Activated CD4-positive, alpha-beta T cell treated with anti-CD3 and anti-CD28 coated beads, Interleukin-2, amount 10 ng/mL, durations not matched to agents 24 days and 14 days (primary cell): Measurements from ENCODE around the gene CNMD. TPM values are rescaled to one million over a fixed set of nuclear protein-coding genes. Genes with fewer than 3 reads are reported as not detected.

ENCODE experiments used
- DNase-seq: peaks from one replicate; pipeline ENCODE4 v3.0.0; 2022
- H3K27ac Mint-ChIP-seq: one replicate; pipeline ENCODE4 v1.8.0; 2022; ENCODE audit warnings: mild to moderate bottlenecking, mixed read lengths
- H3K27me3 Mint-ChIP-seq: one replicate; pipeline ENCODE4 v1.8.0; 2022; ENCODE audit warnings: mixed read lengths
- H3K36me3 Mint-ChIP-seq: one replicate; pipeline ENCODE4 v1.8.0; 2022; ENCODE audit warnings: low read depth, mild to moderate bottlenecking, mixed read lengths
- H3K4me1 Mint-ChIP-seq: one replicate; pipeline ENCODE4 v1.8.0; 2021; ENCODE audit warnings: mixed read lengths
- H3K4me3 Mint-ChIP-seq: one replicate; pipeline ENCODE4 v1.8.0; 2022; ENCODE audit warnings: mild to moderate bottlenecking, moderate library complexity, mixed read lengths
- H3K9me3 Mint-ChIP-seq: one replicate; pipeline ENCODE4 v1.8.0; 2021; ENCODE audit warnings: mixed read lengths
- intact Hi-C: fragments of 100-400 bp; cut with micrococcal nuclease; formaldehyde crosslinking; loops from one replicate; pipeline ENCODE4 v1.15.1; 2023
- total RNA-seq: library from RNA; stranded (reverse); gene quantifications from 2 replicates; pipeline ENCODE4 v1.2.3, GENCODE V29; 2022

CNMD gene
- total RNA-seq, result not detected in 2 replicates

GRCh38 chr13:52739468-52740071 lies at the start of gene CNMD:
Gene CNMD (minus strand): TSS chr13:52739820. CDS start chr13:52739701, 119 bp downstream.
- peaks cover 2% of the 10 kb centered on the region for H3K4me1 Mint-ChIP-seq
- intact Hi-C loops, result loop anchor here (5.0 kb wide), 1 partner anchor 113 kb away; no protein-coding TSS in a partner anchor
- peaks cover 48% of the 10 kb centered on the region for H3K27me3 Mint-ChIP-seq

GRCh38 chr13:52788011-52788410 lies 48.4 kb upstream of the CNMD start:
- DNase-seq, result no peak
- Mint-ChIP-seq H3K27ac (no peak overlapping the region), H3K36me3 (no peaks in the 10 kb centered on the region), H3K27me3 (peaks cover 4% of the 10 kb centered on the region), H3K4me1 (no peaks in the 10 kb centered on the region), H3K4me3 (no peak overlapping the region), H3K9me3 (no peaks in the 10 kb centered on the region)
- intact Hi-C loops, result no loop called here

More at GRCh38 chr13:52739468-52740071, at the start of gene CNMD:
- no peaks in the 10 kb centered on the region for H3K36me3 Mint-ChIP-seq
- no peaks in the 10 kb centered on the region for H3K9me3 Mint-ChIP-seq
- H3K4me3 Mint-ChIP-seq, result peak within 1 kb of the TSS; percentile 64
- DNase-seq, result no peak
- H3K27ac Mint-ChIP-seq, result no peak within 1 kb of the TSS

GRCh38 chr13:52787235-52787634 lies 47.6 kb upstream of the CNMD start:
- no peak overlapping the region for H3K27ac Mint-ChIP-seq
- no peaks in the 10 kb centered on the region for H3K36me3 Mint-ChIP-seq
- H3K4me1 Mint-ChIP-seq, result no peaks in the 10 kb centered on the region
- intact Hi-C loops, result no loop called here
- H3K27me3 Mint-ChIP-seq, result peaks cover 4% of the 10 kb centered on the region
- DNase-seq, result no peak
- H3K4me3 Mint-ChIP-seq, result no peak overlapping the region
- H3K9me3 Mint-ChIP-seq, result no peaks in the 10 kb centered on the region

- H3K27me3 Mint-ChIP-seq, result peaks cover 4% of the 10 kb centered on the region
- no peak overlapping the region for H3K27ac Mint-ChIP-seq
- no peaks in the 10 kb centered on the region for H3K36me3 Mint-ChIP-seq
- no peaks in the 10 kb centered on the region for H3K9me3 Mint-ChIP-seq
- no peak for DNase-seq
- no peaks in the 10 kb centered on the region for H3K4me1 Mint-ChIP-seq
- intact Hi-C loops, result no loop called here
- H3K4me3 Mint-ChIP-seq, result no peak overlapping the region
Measured at GRCh38 chr13:52786766-52787165, 47.1 kb upstream of the CNMD start.

- H3K4me1 Mint-ChIP-seq, result no peaks in the 10 kb centered on the region
- intact Hi-C loops, result no loop called here
- no peak for DNase-seq
- H3K27me3 Mint-ChIP-seq, result peaks cover 4% of the 10 kb centered on the region
- H3K9me3 Mint-ChIP-seq, result no peaks in the 10 kb centered on the region
- H3K36me3 Mint-ChIP-seq, result no peaks in the 10 kb centered on the region
- H3K27ac Mint-ChIP-seq, result no peak overlapping the region
- H3K4me3 Mint-ChIP-seq, result no peak overlapping the region
Measured at GRCh38 chr13:52785739-52786138, 46.1 kb upstream of the CNMD start.

- H3K4me3 Mint-ChIP-seq, result no peak overlapping the region
Measured at GRCh38 chr13:52784591-52785340, 45.1 kb upstream of the CNMD start.

GRCh38 chr13:52783943-52784342 lies 44.3 kb upstream of the CNMD start:
- peaks cover 4% of the 10 kb centered on the region for H3K27me3 Mint-ChIP-seq
- no peak overlapping the region for H3K27ac Mint-ChIP-seq
- no peak for DNase-seq
- H3K4me3 Mint-ChIP-seq, result no peak overlapping the region
- no peaks in the 10 kb centered on the region for H3K9me3 Mint-ChIP-seq
- intact Hi-C loops, result no loop called here
- H3K4me1 Mint-ChIP-seq, result no peaks in the 10 kb centered on the region
- H3K36me3 Mint-ChIP-seq, result no peaks in the 10 kb centered on the region

More at GRCh38 chr13:52784591-52785340, 45.1 kb upstream of the CNMD start:
- Mint-ChIP-seq H3K9me3 (no peaks in the 10 kb centered on the region), H3K27ac (no peak overlapping the region), H3K36me3 (no peaks in the 10 kb centered on the region), H3K4me1 (no peaks in the 10 kb centered on the region), H3K27me3 (peaks cover 4% of the 10 kb centered on the region)
- intact Hi-C loops, result no loop called here
- no peak for DNase-seq

GRCh38 chr13:52782471-52783448 lies 43.1 kb upstream of the CNMD start:
- H3K4me3 Mint-ChIP-seq, result no peak overlapping the region
- no peaks in the 10 kb centered on the region for H3K4me1 Mint-ChIP-seq
- no peak for DNase-seq
- no peak overlapping the region for H3K27ac Mint-ChIP-seq
- peaks cover 2% of the 10 kb centered on the region for H3K27me3 Mint-ChIP-seq
- no peaks in the 10 kb centered on the region for H3K9me3 Mint-ChIP-seq
- intact Hi-C loops, result no loop called here
- no peaks in the 10 kb centered on the region for H3K36me3 Mint-ChIP-seq

GRCh38 chr13:52780611-52781010 lies 41.0 kb upstream of the CNMD start:
- no peak overlapping the region for H3K4me3 Mint-ChIP-seq

GRCh38 chr13:52780092-52780491 lies 40.5 kb upstream of the CNMD start:
- no peak for DNase-seq
- Mint-ChIP-seq H3K27me3 (peaks cover 8% of the 10 kb centered on the region), H3K4me3 (no peak overlapping the region), H3K9me3 (no peaks in the 10 kb centered on the region), H3K27ac (no peak overlapping the region), H3K36me3 (no peaks in the 10 kb centered on the region), H3K4me1 (no peaks in the 10 kb centered on the region)
- intact Hi-C loops, result no loop called here

More at GRCh38 chr13:52780611-52781010, 41.0 kb upstream of the CNMD start:
- no peak for DNase-seq
- Mint-ChIP-seq H3K4me1 (no peaks in the 10 kb centered on the region), H3K9me3 (no peaks in the 10 kb centered on the region), H3K27me3 (peaks cover 5% of the 10 kb centered on the region), H3K36me3 (no peaks in the 10 kb centered on the region), H3K27ac (no peak overlapping the region)
- intact Hi-C loops, result no loop called here

GRCh38 chr13:52779103-52779502 lies 39.5 kb upstream of the CNMD start:
- Mint-ChIP-seq H3K36me3 (no peaks in the 10 kb centered on the region), H3K27me3 (peaks cover 5% of the 10 kb centered on the region), H3K4me1 (no peaks in the 10 kb centered on the region), H3K9me3 (no peaks in the 10 kb centered on the region), H3K4me3 (no peak overlapping the region), H3K27ac (no peak overlapping the region)
- no peak for DNase-seq
- intact Hi-C loops, result no loop called here

GRCh38 chr13:52776726-52777125 lies 37.1 kb upstream of the CNMD start:
- H3K9me3 Mint-ChIP-seq, result no peaks in the 10 kb centered on the region
- intact Hi-C loops, result no loop called here
- no peak overlapping the region for H3K27ac Mint-ChIP-seq
- DNase-seq, result no peak
- H3K4me1 Mint-ChIP-seq, result no peaks in the 10 kb centered on the region
- peaks cover 5% of the 10 kb centered on the region for H3K27me3 Mint-ChIP-seq
- H3K4me3 Mint-ChIP-seq, result no peak overlapping the region
- H3K36me3 Mint-ChIP-seq, result no peaks in the 10 kb centered on the region

- DNase-seq, result no peak
- no peaks in the 10 kb centered on the region for H3K36me3 Mint-ChIP-seq
- H3K27ac Mint-ChIP-seq, result no peak overlapping the region
- H3K4me1 Mint-ChIP-seq, result no peaks in the 10 kb centered on the region
- intact Hi-C loops, result no loop called here
- H3K4me3 Mint-ChIP-seq, result no peak overlapping the region
- no peaks in the 10 kb centered on the region for H3K9me3 Mint-ChIP-seq
- H3K27me3 Mint-ChIP-seq, result peaks cover 5% of the 10 kb centered on the region
Measured at GRCh38 chr13:52775511-52775910, 35.9 kb upstream of the CNMD start.
